Measurements from ENCODE around the gene ENPP6.

Gene ENPP6

DNA sequence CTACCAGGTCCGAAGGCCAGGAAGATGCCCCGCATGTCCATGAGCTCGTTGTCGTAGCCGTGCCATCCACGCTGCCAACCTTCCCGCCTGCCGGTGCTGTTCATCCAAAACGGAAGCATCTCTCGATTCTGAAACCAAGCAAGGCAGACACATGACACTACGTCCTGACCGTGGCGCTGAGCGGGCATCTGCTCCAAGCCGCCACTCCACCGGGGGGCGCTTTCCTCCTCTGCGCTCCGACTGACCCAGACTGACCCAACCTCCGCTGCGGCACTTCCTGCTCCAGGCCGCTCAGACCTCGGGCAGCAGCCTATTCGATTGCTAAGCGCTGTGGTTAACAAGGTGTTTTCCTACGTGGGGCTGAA lies 120.5 kb downstream of the ENPP6 start:
- TF ChIP-seq POLR2A (IDR thresholded peaks at IDR 0.05; ENCODE audit: low read depth, low read length) = no peak
- TF ChIP-seq POLR2AphosphoS5 (IDR thresholded peaks at IDR 0.05; ENCODE audit: low read depth, low read length) = no peak
- no peak for TF ChIP-seq TAF1 (IDR thresholded peaks at IDR 0.05; ENCODE audit: borderline replicate concordance, low read depth, low read length)
- FAIRE-seq = no peak
- no peak for DNase-seq (ENCODE audit: insufficient read length)

- TF ChIP-seq POLR2AphosphoS5 (IDR thresholded peaks at IDR 0.05; ENCODE audit: low read depth, low read length) (no peak), POLR2A (IDR thresholded peaks at IDR 0.05; ENCODE audit: low read depth, low read length) (no peak), TAF1 (IDR thresholded peaks at IDR 0.05; ENCODE audit: borderline replicate concordance, low read depth, low read length) (no peak)
- FAIRE-seq (no peak), DNase-seq (ENCODE audit: insufficient read length) (no peak)
Observed at GRCh38 chr4:184096561-184097240, 121.0 kb downstream of the ENPP6 start.

- FAIRE-seq = no peak
- TF ChIP-seq POLR2A (IDR thresholded peaks at IDR 0.05; ENCODE audit: low read depth, low read length) = no peak
- no peak for TF ChIP-seq POLR2AphosphoS5 (IDR thresholded peaks at IDR 0.05; ENCODE audit: low read depth, low read length)
- TF ChIP-seq TAF1 (IDR thresholded peaks at IDR 0.05; ENCODE audit: borderline replicate concordance, low read depth, low read length) = no peak
Observed at GRCh38 chr4:184094532-184095159, 123.0 kb downstream of the ENPP6 start.

GRCh38 chr4:184091986-184092385 lies 125.7 kb downstream of the ENPP6 start:
- DNase-seq (ENCODE audit: insufficient read length) (no peak), FAIRE-seq (no peak)
- TF ChIP-seq POLR2A (IDR thresholded peaks at IDR 0.05; ENCODE audit: low read depth, low read length) = no peak
- TF ChIP-seq POLR2AphosphoS5 (IDR thresholded peaks at IDR 0.05; ENCODE audit: low read depth, low read length) = no peak
- TF ChIP-seq TAF1 (IDR thresholded peaks at IDR 0.05; ENCODE audit: borderline replicate concordance, low read depth, low read length) = no peak

More at GRCh38 chr4:184094532-184095159, 123.0 kb downstream of the ENPP6 start:
- no peak for DNase-seq (ENCODE audit: insufficient read length)

DNA sequence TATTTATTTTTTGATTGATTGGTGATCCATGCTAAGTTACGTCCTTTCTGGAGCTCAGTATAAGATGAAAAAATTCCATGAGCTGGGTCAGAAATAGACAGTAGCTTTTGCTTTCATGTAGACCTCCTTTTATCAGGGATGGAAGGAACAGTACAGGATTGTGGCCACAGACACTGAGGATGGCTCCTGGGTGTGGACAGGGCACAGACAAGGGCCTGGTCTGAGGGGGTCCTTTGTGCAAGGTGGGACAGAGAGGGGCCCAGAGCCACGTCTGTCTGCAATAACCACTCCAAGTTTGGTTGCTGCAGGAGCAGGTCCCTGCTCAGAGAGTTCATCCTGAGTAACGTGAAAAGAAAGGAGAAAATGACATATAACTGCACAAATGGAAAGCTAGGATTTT lies 127.1 kb downstream of the ENPP6 start:
- TF ChIP-seq TAF1 (IDR thresholded peaks at IDR 0.05; ENCODE audit: borderline replicate concordance, low read depth, low read length) (no peak), POLR2AphosphoS5 (IDR thresholded peaks at IDR 0.05; ENCODE audit: low read depth, low read length) (no peak), POLR2A (IDR thresholded peaks at IDR 0.05; ENCODE audit: low read depth, low read length) (no peak)
- no peak for FAIRE-seq
- DNase-seq (ENCODE audit: insufficient read length) = no peak

DNA sequence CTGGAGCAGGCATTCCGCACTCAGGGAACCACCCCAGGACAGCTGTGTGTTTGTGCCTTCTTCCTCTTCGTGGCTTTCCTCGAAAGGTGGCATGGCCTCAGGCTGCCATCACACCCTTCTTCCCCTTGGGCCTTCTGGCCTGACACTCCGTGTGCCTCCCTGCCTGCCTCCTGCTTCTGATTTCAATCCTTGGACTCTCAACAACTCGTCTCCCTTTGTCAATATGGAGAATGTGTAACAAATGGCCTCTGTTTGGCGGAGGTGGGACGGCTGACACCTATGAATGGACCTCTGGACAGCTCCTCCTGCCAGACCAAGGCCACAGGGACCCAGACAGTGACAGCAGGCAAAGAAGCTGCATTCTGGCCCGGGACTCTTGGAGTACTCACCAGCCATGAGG lies 137.0 kb downstream of the ENPP6 start:
- TF ChIP-seq POLR2A (IDR thresholded peaks at IDR 0.05; ENCODE audit: low read depth, low read length) = no peak
- TF ChIP-seq TAF1 (IDR thresholded peaks at IDR 0.05; ENCODE audit: borderline replicate concordance, low read depth, low read length) = no peak
- TF ChIP-seq POLR2AphosphoS5 (IDR thresholded peaks at IDR 0.05; ENCODE audit: low read depth, low read length) = no peak
- no peak for FAIRE-seq
- no peak for DNase-seq (ENCODE audit: insufficient read length)

GRCh38 chr4:184074677-184075388 lies 142.8 kb downstream of the ENPP6 start:
- DNase-seq (ENCODE audit: insufficient read length) (no peak), FAIRE-seq (no peak)
- no peak for TF ChIP-seq POLR2A (IDR thresholded peaks at IDR 0.05; ENCODE audit: low read depth, low read length)
- TF ChIP-seq POLR2AphosphoS5 (IDR thresholded peaks at IDR 0.05; ENCODE audit: low read depth, low read length) = no peak
- no peak for TF ChIP-seq TAF1 (IDR thresholded peaks at IDR 0.05; ENCODE audit: borderline replicate concordance, low read depth, low read length)

GRCh38 chr4:184067931-184068554 lies 149.6 kb downstream of the ENPP6 start:
- no peak for FAIRE-seq
- DNase-seq (ENCODE audit: insufficient read length) = no peak
- no peak for TF ChIP-seq TAF1 (IDR thresholded peaks at IDR 0.05; ENCODE audit: borderline replicate concordance, low read depth, low read length)
- TF ChIP-seq POLR2A (IDR thresholded peaks at IDR 0.05; ENCODE audit: low read depth, low read length) = no peak
- no peak for TF ChIP-seq POLR2AphosphoS5 (IDR thresholded peaks at IDR 0.05; ENCODE audit: low read depth, low read length)

DNA sequence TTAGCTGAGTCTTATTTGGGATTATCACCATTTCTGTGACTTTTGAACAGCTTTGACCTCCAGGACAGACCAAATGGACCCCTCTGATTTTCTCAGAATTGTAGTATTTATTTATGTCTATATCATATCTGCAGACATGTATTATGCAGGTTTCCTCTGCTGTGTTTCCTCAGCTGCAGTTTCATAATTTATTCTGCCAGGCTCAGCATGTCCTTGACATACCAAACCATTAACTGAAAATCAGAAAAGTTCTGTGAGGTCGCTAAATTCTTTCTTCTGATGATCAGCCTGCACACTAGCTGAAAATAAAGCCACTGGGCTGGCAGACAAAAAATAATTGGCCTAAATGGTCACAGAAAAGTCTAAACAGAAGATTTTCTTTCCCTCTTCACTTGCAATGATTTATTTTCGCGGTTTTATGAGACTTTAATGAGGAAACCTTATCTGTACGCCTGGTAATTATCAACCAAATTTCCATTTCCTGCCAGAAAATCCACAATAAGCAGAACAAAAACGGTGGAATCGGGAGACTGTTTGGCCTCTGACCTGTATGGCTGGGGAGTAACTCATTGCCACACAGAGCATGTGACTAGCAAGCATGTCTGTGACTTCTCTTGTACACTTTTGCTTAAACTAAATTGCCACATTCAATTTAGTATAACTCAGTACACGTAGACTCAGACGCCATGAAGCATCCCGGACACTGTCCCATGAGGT lies 150.9 kb downstream of the ENPP6 start:
- no peak for TF ChIP-seq POLR2A (IDR thresholded peaks at IDR 0.05; ENCODE audit: low read depth, low read length)
- no peak for TF ChIP-seq POLR2AphosphoS5 (IDR thresholded peaks at IDR 0.05; ENCODE audit: low read depth, low read length)
- no peak for TF ChIP-seq TAF1 (IDR thresholded peaks at IDR 0.05; ENCODE audit: borderline replicate concordance, low read depth, low read length)
- FAIRE-seq = no peak

DNA sequence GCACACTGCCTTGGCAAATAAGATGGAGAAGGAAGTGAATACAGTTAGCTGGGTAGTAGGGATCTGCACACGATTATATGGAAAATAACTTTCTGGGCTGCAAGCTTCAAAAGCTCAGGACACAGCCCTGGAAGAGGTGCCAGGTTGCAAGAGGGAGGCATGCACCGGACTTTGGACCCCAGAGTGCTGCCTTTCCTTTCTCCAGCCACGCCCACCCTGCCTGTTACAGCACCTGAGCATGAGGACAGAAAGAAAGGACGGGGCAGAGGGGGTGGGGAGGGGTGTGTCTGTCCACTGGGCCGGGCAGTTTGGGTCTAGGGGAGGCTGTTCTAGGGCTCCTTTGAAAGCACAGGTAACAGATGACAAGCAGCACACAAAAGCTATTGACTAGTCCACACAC lies 152.8 kb downstream of the ENPP6 start:
- DNase-seq (ENCODE audit: insufficient read length) = no peak
- no peak for FAIRE-seq
- no peak for TF ChIP-seq POLR2A (IDR thresholded peaks at IDR 0.05; ENCODE audit: low read depth, low read length)
- no peak for TF ChIP-seq TAF1 (IDR thresholded peaks at IDR 0.05; ENCODE audit: borderline replicate concordance, low read depth, low read length)
- TF ChIP-seq POLR2AphosphoS5 (IDR thresholded peaks at IDR 0.05; ENCODE audit: low read depth, low read length) = no peak

More for the DNA sequence above, 150.9 kb downstream of the ENPP6 start:
- DNase-seq (ENCODE audit: insufficient read length) = no peak

GRCh38 chr4:184062769-184063168 lies 154.9 kb downstream of the ENPP6 start:
- DNase-seq (ENCODE audit: insufficient read length) (no peak), FAIRE-seq (no peak)
- TF ChIP-seq TAF1 (IDR thresholded peaks at IDR 0.05; ENCODE audit: borderline replicate concordance, low read depth, low read length) = no peak
- no peak for TF ChIP-seq POLR2AphosphoS5 (IDR thresholded peaks at IDR 0.05; ENCODE audit: low read depth, low read length)
- no peak for TF ChIP-seq POLR2A (IDR thresholded peaks at IDR 0.05; ENCODE audit: low read depth, low read length)
